Measurements from ENCODE around the gene SHC3.

DNA sequence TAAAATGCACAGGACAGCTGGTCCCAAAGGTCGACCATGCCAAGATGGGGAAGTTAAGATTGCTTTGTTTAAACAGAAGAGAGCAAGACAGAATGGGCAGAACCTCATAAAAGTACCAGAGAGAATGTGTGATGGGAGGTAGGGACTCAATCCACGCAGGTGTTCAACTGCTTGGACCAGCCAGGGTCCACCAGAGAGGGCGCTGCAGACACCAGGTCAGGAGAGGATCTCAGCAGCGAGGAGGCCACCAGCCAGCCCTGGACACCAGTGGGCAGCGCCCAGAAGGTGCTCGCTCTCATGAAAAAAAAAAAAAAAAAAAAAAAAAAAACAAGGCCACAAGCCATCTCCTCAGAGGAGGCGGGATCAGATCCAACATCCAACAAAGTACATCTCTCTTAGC is 81.8 kb downstream of the SHC3 start:
- TF ChIP-seq, protein P1, sequence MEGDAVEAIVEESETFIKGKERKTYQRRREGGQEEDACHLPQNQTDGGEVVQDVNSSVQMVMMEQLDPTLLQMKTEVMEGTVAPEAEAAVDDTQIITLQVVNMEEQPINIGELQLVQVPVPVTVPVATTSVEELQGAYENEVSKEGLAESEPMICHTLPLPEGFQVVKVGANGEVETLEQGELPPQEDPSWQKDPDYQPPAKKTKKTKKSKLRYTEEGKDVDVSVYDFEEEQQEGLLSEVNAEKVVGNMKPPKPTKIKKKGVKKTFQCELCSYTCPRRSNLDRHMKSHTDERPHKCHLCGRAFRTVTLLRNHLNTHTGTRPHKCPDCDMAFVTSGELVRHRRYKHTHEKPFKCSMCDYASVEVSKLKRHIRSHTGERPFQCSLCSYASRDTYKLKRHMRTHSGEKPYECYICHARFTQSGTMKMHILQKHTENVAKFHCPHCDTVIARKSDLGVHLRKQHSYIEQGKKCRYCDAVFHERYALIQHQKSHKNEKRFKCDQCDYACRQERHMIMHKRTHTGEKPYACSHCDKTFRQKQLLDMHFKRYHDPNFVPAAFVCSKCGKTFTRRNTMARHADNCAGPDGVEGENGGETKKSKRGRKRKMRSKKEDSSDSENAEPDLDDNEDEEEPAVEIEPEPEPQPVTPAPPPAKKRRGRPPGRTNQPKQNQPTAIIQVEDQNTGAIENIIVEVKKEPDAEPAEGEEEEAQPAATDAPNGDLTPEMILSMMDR (IDR thresholded peaks at IDR 0.05) = no peak
- TF ChIP-seq POLR2AphosphoS5 (IDR thresholded peaks at IDR 0.05) (no peak), POLR2A (IDR thresholded peaks at IDR 0.05) (no peak)

Measured in gastroesophageal sphincter (tissue), 3 donors.